H1 (cell line): ENCODE measurements around the gene DGKI. TPM values are rescaled to one million over a fixed set of nuclear protein-coding genes. Genes with fewer than 3 reads are reported as not detected.

Experiments used
- CBX8 ChIP-seq: fragments of 300-800, 300-1000 bp; sonication (generic); IDR thresholded peaks from 2 replicates; pipeline ENCODE4 v1.7.1; 2016; ENCODE audit warnings: low read depth, low read length, borderline replicate concordance
- CHD7 ChIP-seq: fragments of 300-600 bp; sonication (generic); IDR thresholded peaks from 2 replicates; pipeline ENCODE4 v1.7.1; 2012; ENCODE audit warnings: low read length, moderate library complexity, mild to moderate bottlenecking, inconsistent platforms; ENCODE audit not compliant: insufficient replicate concordance
- CTBP2 ChIP-seq: IDR thresholded peaks from 2 replicates; pipeline ENCODE4 v1.7.0; 2011; ENCODE audit warnings: borderline replicate concordance, mild to moderate bottlenecking, moderate library complexity, mixed read lengths, low read length; ENCODE audit not compliant: insufficient read depth, insufficient read length
- E2F6 ChIP-seq: IDR thresholded peaks from 2 replicates; pipeline ENCODE4 v1.6.1; 2012; ENCODE audit warnings: inconsistent platforms
- polyA plus RNA-seq, 7 experiments: library from polyadenylated mRNA; depleted of rRNA in 3 of 7; stranded (reverse) in 5 of 7; unstranded in 2 of 7; fragments of >200 nt in 5 of 7; fragments of 200-250 nt in 2 of 7; gene quantifications; 1 replicate in 5 of 7; 2 replicates in 1 of 7; 4 replicates in 1 of 7; pipeline versions ENCODE4 v1.2.1 to v1.2.3, GENCODE V29; 2011 to 2013; ENCODE audit warnings: missing spikeins in 2 of 7, mixed read lengths in 2 of 7
- total RNA-seq: library from RNA; stranded (reverse); fragmentation: NEBNext Ultra II Directional; extraction: Animal tissue kit (Norgen Biotek cat#: 25700); gene quantifications from 2 replicates; pipeline ENCODE4 v1.2.1, GENCODE V29; 2021

DGKI gene
- total and polyA plus RNA-seq, 2 of the 8 experiments (the other 6 are each of a cell fraction or from before 2014, with no cell fraction given) = 0.20 to 0.71 TPM

- TF ChIP-seq CHD7 (no peak), CBX8 (no peak), CTBP2 (no peak), E2F6 (no peak)
Measured at GRCh38 chr7:137531671-137532070, 315.1 kb downstream of the DGKI start (continued).
